Keratinocyte (primary cell): Measurements from ENCODE around the gene LRRC7.

ENCODE experiments used
- EZH2 ChIP-seq: IDR thresholded peaks from one replicate; pipeline ENCODE4 v1.6.1; 2012; ENCODE audit warnings: inconsistent platforms, mild to moderate bottlenecking, low read length, moderate library complexity
- TF ChIP-seq, protein P1 (sequence below), 3 experiments: IDR thresholded peaks in 1 of 3; conservative IDR thresholded peaks in 1 of 3; optimal IDR thresholded peaks in 1 of 3; 2 replicates in 2 of 3; 3 replicates in 1 of 3; pipeline versions ENCODE3 to v1.5.1; 2011; ENCODE audit warnings: low read length in 3 of 3, mild to moderate bottlenecking in 3 of 3, moderate library complexity in 2 of 3, control low read depth in 1 of 3, inconsistent platforms in 1 of 3; ENCODE audit not compliant: insufficient read depth in 2 of 3; ENCODE audit errors: extremely low read depth in 1 of 3

- TF ChIP-seq, protein P1, sequence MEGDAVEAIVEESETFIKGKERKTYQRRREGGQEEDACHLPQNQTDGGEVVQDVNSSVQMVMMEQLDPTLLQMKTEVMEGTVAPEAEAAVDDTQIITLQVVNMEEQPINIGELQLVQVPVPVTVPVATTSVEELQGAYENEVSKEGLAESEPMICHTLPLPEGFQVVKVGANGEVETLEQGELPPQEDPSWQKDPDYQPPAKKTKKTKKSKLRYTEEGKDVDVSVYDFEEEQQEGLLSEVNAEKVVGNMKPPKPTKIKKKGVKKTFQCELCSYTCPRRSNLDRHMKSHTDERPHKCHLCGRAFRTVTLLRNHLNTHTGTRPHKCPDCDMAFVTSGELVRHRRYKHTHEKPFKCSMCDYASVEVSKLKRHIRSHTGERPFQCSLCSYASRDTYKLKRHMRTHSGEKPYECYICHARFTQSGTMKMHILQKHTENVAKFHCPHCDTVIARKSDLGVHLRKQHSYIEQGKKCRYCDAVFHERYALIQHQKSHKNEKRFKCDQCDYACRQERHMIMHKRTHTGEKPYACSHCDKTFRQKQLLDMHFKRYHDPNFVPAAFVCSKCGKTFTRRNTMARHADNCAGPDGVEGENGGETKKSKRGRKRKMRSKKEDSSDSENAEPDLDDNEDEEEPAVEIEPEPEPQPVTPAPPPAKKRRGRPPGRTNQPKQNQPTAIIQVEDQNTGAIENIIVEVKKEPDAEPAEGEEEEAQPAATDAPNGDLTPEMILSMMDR (optimal IDR thresholded peaks at IDR 0.05 in 1 of 3, IDR thresholded peaks at IDR 0.05 in 1 of 3, conservative IDR thresholded peaks at IDR 0.05 in 1 of 3; ENCODE audit: extremely low read depth in 1 of 3, insufficient read depth in 2 of 3, low read length in 3 of 3) = no peak
- no peak for TF ChIP-seq EZH2
Observed at GRCh38 chr1:69943030-69943429, 375.3 kb downstream of the LRRC7 start.
